HEK293 (cell line): ENCODE data around the gene PCCA.
"Not testable (repeated sequence)": the region's sequence is repeated elsewhere in the genome, so short reads cannot be mapped to it uniquely, and the experiment has no call there.

Experiments used
- CTCF ChIA-PET: fragments of 350-600 bp; formaldehyde crosslinking; extraction: SDS; loops from one replicate; lab custom pipeline; 2021; ENCODE audit warnings: antibody characterized with exemption; lab: Yijun Ruan, JAX
- POLR2A ChIA-PET: fragments of 300-600 bp; formaldehyde crosslinking; extraction: SDS; loops from one replicate; lab custom pipeline; 2020; ENCODE audit warnings: antibody characterized with exemption, inconsistent platforms; lab: Yijun Ruan, JAX
- H3K27ac ChIP-seq: fragments of 200-500 bp; sonication (Bioruptor generic); 2 replicates; pipeline ENCODE4 v1.5.1; 2014; ENCODE audit warnings: low read depth, low read length, control low read depth, inconsistent platforms; ENCODE audit errors: extremely low read depth
- H3K36me3 ChIP-seq, 2 experiments: fragments of 200-500 bp in 1 of 2; sonication (Bioruptor generic) in 1 of 2; 1 replicate in 1 of 2; 2 replicates in 1 of 2; pipeline ENCODE4 v1.5.1; 2014 to 2017; ENCODE audit warnings: inconsistent platforms in 2 of 2, low read length in 2 of 2; ENCODE audit not compliant: control insufficient read depth in 2 of 2, insufficient read depth in 1 of 2
- H3K4me1 ChIP-seq: fragments of 200-500 bp; sonication (Bioruptor generic); 2 replicates; pipeline ENCODE4 v1.5.1; 2014; ENCODE audit warnings: mild to moderate bottlenecking, low read length, inconsistent platforms; ENCODE audit not compliant: control insufficient read depth, insufficient read depth
- H3K4me3 ChIP-seq: 2 replicates; pipeline ENCODE4 v1.5.1; 2011; ENCODE audit warnings: low read depth, mild to moderate bottlenecking, control low read depth, low read length, moderate library complexity
- H3K9me3 ChIP-seq: fragments of 200-500 bp; sonication (Bioruptor generic); 2 replicates; pipeline ENCODE4 v1.5.1; 2014; ENCODE audit warnings: low read depth, low read length, inconsistent platforms; ENCODE audit not compliant: control insufficient read depth, insufficient read depth
- HOXA7 ChIP-seq: sonication (generic); formaldehyde crosslinking; IDR thresholded peaks from 2 replicates; pipeline ENCODE4 v1.8.1; 2022; ENCODE audit warnings: missing genetic modification reagents, borderline replicate concordance
- HOXC10 ChIP-seq: sonication (generic); formaldehyde crosslinking; IDR thresholded peaks from 2 replicates; pipeline ENCODE4 v1.8.1; 2023; ENCODE audit warnings: mild to moderate bottlenecking, missing genetic modification reagents
- HOXD13 ChIP-seq: sonication (generic); formaldehyde crosslinking; IDR thresholded peaks from 2 replicates; pipeline ENCODE4 v1.8.0; 2022; ENCODE audit warnings: missing genetic modification reagents, borderline replicate concordance
- MZF1 ChIP-seq: fragments of 450-650 bp; formaldehyde crosslinking; IDR thresholded peaks from 2 replicates; pipeline ENCODE4 v1.5.1; 2017; ENCODE audit warnings: missing biosample characterization, missing genetic modification characterization, borderline replicate concordance
- PRDM1 ChIP-seq: fragments of 450-650 bp; formaldehyde crosslinking; IDR thresholded peaks from 2 replicates; pipeline ENCODE4; 2016; ENCODE audit warnings: missing biosample characterization, missing genetic modification characterization
- ZBTB48 ChIP-seq: fragments of 450-650 bp; formaldehyde crosslinking; IDR thresholded peaks from 2 replicates; pipeline ENCODE4 v1.5.1; 2016; ENCODE audit warnings: missing biosample characterization, missing genetic modification characterization
- ZBTB7A ChIP-seq: fragments of 450-650 bp; formaldehyde crosslinking; IDR thresholded peaks from 2 replicates; pipeline ENCODE4 v1.5.1; 2016; ENCODE audit warnings: low read depth, missing biosample characterization, missing genetic modification characterization
- ZFP41 ChIP-seq: fragments of 450-650 bp; formaldehyde crosslinking; IDR thresholded peaks from 2 replicates; pipeline ENCODE4 v1.5.1; 2016; ENCODE audit warnings: missing biosample characterization, missing genetic modification characterization, borderline replicate concordance
- ZNF146 ChIP-seq: fragments of 450-650 bp; formaldehyde crosslinking; IDR thresholded peaks from 2 replicates; pipeline ENCODE4 v1.5.1; 2016; ENCODE audit warnings: missing biosample characterization, missing genetic modification characterization
- ZNF174 ChIP-seq: fragments of 450-650 bp; formaldehyde crosslinking; IDR thresholded peaks from 2 replicates; pipeline ENCODE4 v1.5.0; 2017; ENCODE audit warnings: missing biosample characterization, mild to moderate bottlenecking, missing genetic modification characterization
- ZNF473 ChIP-seq: fragments of 450-650 bp; formaldehyde crosslinking; IDR thresholded peaks from 2 replicates; pipeline ENCODE4 v1.5.1; 2017; ENCODE audit warnings: missing biosample characterization, missing genetic modification characterization
- ZNF654 ChIP-seq: fragments of 450-650 bp; formaldehyde crosslinking; IDR thresholded peaks from 2 replicates; pipeline ENCODE4 v1.5.1; 2016; ENCODE audit warnings: low read depth, missing biosample characterization, missing genetic modification characterization
- ZNF707 ChIP-seq: fragments of 450-650 bp; formaldehyde crosslinking; IDR thresholded peaks from 2 replicates; pipeline ENCODE4 v1.5.1; 2016; ENCODE audit warnings: missing biosample characterization, missing genetic modification characterization
- ZNF785 ChIP-seq: fragments of 450-650 bp; formaldehyde crosslinking; IDR thresholded peaks from 2 replicates; pipeline ENCODE4 v1.5.1; 2016; ENCODE audit warnings: missing biosample characterization, missing genetic modification characterization
- ZNF792 ChIP-seq: fragments of 450-650 bp; formaldehyde crosslinking; IDR thresholded peaks from 2 replicates; pipeline ENCODE4 v1.5.1; 2016; ENCODE audit warnings: missing biosample characterization, missing genetic modification characterization
- TF ChIP-seq, protein P1 (sequence below): IDR thresholded peaks from 2 replicates; pipeline ENCODE4 v1.6.1; 2011; ENCODE audit warnings: mild to moderate bottlenecking, low read depth, low read length, borderline replicate concordance
- TF ChIP-seq, protein P2 (sequence below): fragments of 450-650 bp; formaldehyde crosslinking; IDR thresholded peaks from 2 replicates; pipeline ENCODE4 v1.5.1; 2016; ENCODE audit warnings: missing biosample characterization, missing genetic modification characterization
- TF ChIP-seq, protein P3 (sequence below): fragments of 450-650 bp; formaldehyde crosslinking; IDR thresholded peaks from 2 replicates; pipeline ENCODE4 v1.5.1; 2016; ENCODE audit warnings: missing biosample characterization, missing genetic modification characterization

PCCA gene

GRCh38 chr13:100314132-100314910 is 225.4 kb downstream of the PCCA start (continued):
- TF ChIP-seq, protein P1, sequence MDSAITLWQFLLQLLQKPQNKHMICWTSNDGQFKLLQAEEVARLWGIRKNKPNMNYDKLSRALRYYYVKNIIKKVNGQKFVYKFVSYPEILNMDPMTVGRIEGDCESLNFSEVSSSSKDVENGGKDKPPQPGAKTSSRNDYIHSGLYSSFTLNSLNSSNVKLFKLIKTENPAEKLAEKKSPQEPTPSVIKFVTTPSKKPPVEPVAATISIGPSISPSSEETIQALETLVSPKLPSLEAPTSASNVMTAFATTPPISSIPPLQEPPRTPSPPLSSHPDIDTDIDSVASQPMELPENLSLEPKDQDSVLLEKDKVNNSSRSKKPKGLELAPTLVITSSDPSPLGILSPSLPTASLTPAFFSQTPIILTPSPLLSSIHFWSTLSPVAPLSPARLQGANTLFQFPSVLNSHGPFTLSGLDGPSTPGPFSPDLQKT = no peak
- no peak for TF ChIP-seq ZFP41 (tag by site-specific recombination)
- no peak for TF ChIP-seq HOXA7

DNA sequence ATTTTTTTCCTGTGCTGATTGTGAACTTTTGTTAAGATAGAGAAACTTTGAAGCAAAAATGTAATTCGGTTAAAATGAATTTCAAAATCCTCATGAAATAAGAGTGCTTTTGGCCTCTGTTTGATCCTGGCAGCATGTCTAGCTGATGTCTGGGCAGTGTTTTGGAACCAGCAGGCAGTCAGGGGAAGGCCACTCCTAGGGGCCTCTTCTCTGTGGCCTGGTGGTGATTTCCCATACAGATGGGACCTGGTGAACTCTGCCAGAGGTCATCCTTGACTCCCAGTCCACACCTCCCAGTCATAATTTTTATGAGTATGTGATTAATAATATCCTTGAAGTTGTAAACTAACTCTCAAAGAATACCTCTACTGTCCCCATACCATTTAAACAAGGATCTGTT is 226.6 kb downstream of the PCCA start:
- Histone ChIP-seq H3K4me3 (no peak overlapping the region), H3K9me3 (no peaks in the 10 kb centered on the region), H3K4me1 (no peaks in the 10 kb centered on the region), H3K36me3 (no peaks in the 10 kb centered on the region), H3K27ac (no peak overlapping the region)
- no peak for TF ChIP-seq ZNF792 (tag by site-specific recombination)
- TF ChIP-seq, protein P2, sequence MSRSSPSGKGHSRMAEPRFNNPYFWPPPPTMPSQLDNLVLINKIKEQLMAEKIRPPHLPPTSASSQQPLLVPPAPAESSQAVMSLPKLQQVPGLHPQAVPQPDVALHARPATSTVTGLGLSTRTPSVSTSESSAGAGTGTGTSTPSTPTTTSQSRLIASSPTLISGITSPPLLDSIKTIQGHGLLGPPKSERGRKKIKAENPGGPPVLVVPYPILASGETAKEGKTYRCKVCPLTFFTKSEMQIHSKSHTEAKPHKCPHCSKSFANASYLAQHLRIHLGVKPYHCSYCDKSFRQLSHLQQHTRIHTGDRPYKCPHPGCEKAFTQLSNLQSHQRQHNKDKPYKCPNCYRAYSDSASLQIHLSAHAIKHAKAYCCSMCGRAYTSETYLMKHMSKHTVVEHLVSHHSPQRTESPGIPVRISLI (tag by site-specific recombination) = no peak
- TF ChIP-seq ZNF174 (tag by site-specific recombination) = no peak
- TF ChIP-seq ZNF654 (tag by site-specific recombination) = no peak
- TF ChIP-seq ZBTB7A (tag by site-specific recombination) = no peak
- TF ChIP-seq MZF1 (tag by site-specific recombination) = no peak
- ChIA-PET POLR2A (no interaction called here), CTCF (no interaction called here)

GRCh38 chr13:100318473-100318872 is 229.6 kb downstream of the PCCA start:
- H3K9me3 ChIP-seq, H3K4me1 ChIP-seq, CTCF ChIA-PET, POLR2A ChIA-PET, H3K36me3 ChIP-seq, H3K4me3 ChIP-seq, H3K27ac ChIP-seq: not testable (repeated sequence)
- TF ChIP-seq ZNF146 (tag by site-specific recombination) = peak; percentile 92

GRCh38 chr13:100323937-100324336 is 235.0 kb downstream of the PCCA start:
- ChIA-PET POLR2A (no interaction called here), CTCF (no interaction called here)
- H3K9me3 ChIP-seq = no peaks in the 10 kb centered on the region

GRCh38 chr13:100330662-100331061 is 241.8 kb downstream of the PCCA start:
- H3K9me3 ChIP-seq = no peaks in the 10 kb centered on the region
- POLR2A ChIA-PET = no interaction called here
- H3K27ac ChIP-seq = no peak overlapping the region
- H3K4me1 ChIP-seq = no peaks in the 10 kb centered on the region
- TF ChIP-seq, protein P3, sequence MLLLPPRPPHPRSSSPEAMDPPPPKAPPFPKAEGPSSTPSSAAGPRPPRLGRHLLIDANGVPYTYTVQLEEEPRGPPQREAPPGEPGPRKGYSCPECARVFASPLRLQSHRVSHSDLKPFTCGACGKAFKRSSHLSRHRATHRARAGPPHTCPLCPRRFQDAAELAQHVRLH = no peak
- TF ChIP-seq ZNF707 (tag by site-specific recombination) (no peak), HOXC10 (CRISPR knock-in tag) (no peak), ZNF785 (no peak)
- H3K36me3 ChIP-seq = no peaks in the 10 kb centered on the region
- H3K4me3 ChIP-seq = no peak overlapping the region
- CTCF ChIA-PET = no interaction called here

More at GRCh38 chr13:100323937-100324336, 235.0 kb downstream of the PCCA start:
- no peaks in the 10 kb centered on the region for H3K4me1 ChIP-seq
- TF ChIP-seq HOXD13 (no peak), ZBTB48 (tag by site-specific recombination) (no peak), ZNF473 (tag by site-specific recombination) (no peak), PRDM1 (tag by site-specific recombination) (no peak)
- TF ChIP-seq, protein P1 = no peak
- H3K4me3 ChIP-seq = no peak overlapping the region
- no peak overlapping the region for H3K27ac ChIP-seq
- H3K36me3 ChIP-seq = no peaks in the 10 kb centered on the region
